GM19468 (cell line): ENCODE data around the gene CTPS2.
"Not testable (repeated sequence)": the region's sequence is repeated elsewhere in the genome, so short reads cannot be mapped to it uniquely, and the experiment has no call there.

Experiments used
- ATAC-seq: cut with Tn5 transposase; IDR thresholded peaks from one replicate; pipeline ENCODE4 v1.9.1; 2021; ENCODE audit warnings: mild to moderate bottlenecking, moderate library complexity, moderate number of reproducible peaks; ENCODE audit not compliant: unreplicated experiment; ENCODE audit errors: extremely low read depth

CTPS2 gene

DNA sequence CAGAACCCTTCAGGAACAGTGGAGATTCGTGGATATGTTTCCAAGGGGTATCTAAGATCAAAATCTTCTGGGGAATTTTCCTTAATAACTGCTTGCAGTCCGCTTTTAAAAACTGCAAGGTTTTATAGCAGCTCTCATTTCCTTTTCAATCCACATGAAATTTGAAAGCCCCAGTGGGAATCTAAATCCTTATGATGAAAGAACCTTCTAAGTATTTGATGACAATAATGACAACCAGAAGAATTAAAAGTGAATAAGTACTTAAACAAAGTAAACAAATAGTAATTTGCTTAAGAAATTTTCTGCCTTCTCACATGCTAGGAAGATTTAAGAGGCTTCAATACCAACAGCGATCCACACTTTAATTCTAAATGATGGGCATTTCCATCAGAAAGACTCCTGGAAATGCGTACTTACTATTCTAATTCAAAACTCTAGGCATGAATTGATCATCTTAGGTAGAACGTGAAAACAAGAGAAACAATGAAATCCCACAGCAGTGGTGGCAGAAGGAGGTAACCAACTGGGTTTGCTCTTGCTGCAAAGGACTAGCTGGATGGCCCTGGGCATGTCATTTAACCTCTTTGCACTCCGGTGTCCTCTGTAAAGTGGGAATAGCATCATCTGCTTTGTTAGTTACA is 100.1 kb downstream of the CTPS2 start:
- ATAC-seq = no peak

DNA sequence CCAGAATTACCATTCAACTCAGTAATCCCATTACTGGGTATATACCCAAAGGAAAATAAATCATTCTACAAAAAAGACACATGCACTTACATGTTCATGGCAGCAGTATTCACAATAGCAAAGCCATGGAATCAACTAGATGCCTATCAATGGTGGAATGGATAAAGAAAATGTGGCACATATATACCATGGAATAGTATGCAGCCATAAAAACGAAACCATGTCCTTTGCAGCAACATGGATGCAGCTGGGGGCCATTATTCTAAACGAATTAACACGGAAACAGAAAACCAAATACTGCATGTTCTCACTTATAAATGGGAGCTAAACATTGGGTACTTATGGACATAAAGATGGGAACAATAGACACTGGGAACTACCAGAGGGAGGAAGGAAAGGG is 101.8 kb downstream of the CTPS2 start:
- ATAC-seq = not testable (repeated sequence)

DNA sequence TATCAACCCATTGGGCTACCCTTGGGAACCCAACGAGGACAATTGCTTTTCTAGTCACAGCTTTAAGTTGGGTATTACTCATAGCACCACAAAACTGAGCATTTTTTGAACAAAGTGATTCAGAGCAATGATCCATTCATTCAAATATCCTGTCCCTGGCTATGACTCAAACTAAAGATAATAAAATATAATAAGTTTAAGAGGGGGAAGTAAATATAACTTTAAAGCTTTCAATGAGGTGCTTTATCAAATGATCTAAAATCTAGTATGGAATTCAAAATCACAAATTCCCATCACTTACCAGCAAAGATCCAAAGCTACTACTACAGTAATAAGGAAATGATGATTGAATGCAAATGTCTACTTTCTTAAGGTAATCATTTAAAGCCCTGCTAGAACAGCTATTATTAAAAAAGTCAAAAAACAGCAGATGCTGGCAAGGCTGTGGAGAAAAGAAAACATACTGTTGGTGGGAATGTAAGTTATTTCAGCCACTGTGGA is 102.3 kb downstream of the CTPS2 start:
- no peak for ATAC-seq

DNA sequence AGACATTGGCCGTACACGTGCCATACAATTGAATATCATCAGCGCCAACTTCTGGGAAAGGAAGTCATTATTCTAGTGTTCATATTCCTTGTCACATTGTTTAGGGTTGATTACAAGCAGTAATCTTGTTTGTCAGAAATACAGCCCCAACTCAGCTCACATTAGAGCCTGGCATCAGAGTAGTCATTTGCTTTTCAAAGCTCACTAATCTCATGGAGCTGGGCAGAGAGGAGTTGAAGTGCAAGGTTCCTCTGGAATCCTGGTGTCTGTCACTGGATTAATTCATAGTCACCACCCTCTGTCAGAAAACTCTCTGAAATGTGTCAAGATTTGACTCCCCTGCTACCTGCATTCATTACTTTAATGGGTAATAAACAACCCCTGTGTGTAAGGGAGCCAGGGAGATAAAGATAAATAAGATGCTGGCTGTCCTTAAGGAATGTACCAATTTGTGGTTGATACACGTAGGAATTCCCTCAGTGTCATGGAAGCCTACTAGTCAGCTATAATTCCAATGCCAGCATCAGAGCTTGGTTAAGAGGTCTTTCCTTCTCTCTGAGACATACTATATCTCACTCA is 106.2 kb downstream of the CTPS2 start:
- no peak for ATAC-seq

DNA sequence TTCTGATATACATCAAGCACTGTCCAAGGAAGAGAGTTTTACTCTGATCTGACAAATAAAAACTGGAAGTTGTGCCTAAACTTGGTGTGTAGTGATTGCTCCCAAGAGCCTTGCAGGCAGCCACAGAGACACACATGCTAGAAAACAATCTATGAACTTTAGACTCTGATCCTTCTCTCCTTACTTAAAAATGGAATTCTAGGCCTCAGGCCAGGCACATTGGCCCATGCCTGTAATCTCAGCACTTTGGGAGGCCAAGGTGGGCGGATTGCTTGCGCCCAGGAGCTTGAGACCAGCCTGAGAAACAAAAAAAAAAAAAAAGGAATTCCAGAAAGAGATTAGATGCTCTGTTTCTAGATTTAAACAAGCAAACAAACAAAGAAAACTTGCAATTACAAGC is 108.1 kb downstream of the CTPS2 start:
- no peak for ATAC-seq

DNA sequence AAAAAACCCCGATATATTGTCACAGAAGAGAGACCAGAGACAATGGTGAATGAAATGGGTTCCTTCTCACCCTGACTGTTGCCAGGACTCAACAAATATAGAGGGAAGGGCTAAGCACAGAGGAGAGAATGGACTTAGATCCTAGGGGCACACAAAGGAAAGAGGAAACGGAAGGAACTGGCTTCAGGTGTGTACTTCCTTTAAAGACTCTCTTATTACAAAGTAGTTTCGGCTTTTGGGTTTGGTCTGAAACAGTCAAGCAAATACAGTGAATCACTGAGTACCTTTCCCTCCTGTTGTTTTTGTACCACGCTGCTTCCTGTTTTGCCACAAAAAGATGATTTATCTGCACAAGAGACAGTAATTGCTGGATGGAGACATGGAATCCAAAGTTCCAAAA is 108.6 kb downstream of the CTPS2 start:
- no peak for ATAC-seq

DNA sequence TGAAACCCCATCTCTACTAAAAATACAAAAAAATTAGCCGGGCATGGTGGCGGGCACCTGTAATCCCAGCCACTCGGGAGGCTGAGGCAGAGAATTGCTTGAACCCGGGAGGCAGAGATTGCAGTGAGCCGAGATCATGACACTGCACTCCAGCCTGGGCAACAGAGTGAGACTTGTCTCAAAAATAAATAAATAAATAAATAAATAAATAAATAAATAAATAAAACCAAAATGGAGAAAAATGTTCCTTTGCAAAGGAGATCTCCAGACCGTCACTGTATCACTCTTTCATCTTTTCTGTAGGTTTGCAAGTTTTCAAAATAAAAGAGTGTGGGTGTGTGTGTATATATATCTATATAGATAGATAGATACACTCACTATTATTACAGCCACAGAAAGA is 109.2 kb downstream of the CTPS2 start:
- not testable (repeated sequence) for ATAC-seq

DNA sequence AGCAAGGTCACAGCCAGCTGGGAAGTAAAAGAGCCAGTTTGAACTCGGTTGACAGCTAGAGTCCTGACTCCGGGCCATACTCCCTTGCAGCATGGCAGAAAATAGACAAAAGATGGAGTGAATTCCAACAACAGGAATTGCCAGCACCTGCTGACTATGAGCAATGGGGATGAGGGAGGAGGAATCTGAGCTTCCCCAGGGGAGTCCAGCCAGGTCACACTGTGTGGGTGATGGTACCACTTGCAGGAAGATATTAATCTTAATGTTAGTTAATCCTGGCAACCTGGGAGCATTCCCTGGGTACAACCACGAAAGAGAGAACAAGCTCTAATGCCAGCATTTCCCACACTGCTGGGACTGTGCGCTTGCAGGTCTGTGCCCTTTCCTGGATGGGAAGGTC is 110.6 kb downstream of the CTPS2 start:
- no peak for ATAC-seq

- ATAC-seq = no peak
These were observed 118.0 kb downstream of the CTPS2 start for GRCh38 chrX:16594490-16594889.

GRCh38 chrX:16593801-16594200 is 118.7 kb downstream of the CTPS2 start:
- no peak for ATAC-seq

DNA sequence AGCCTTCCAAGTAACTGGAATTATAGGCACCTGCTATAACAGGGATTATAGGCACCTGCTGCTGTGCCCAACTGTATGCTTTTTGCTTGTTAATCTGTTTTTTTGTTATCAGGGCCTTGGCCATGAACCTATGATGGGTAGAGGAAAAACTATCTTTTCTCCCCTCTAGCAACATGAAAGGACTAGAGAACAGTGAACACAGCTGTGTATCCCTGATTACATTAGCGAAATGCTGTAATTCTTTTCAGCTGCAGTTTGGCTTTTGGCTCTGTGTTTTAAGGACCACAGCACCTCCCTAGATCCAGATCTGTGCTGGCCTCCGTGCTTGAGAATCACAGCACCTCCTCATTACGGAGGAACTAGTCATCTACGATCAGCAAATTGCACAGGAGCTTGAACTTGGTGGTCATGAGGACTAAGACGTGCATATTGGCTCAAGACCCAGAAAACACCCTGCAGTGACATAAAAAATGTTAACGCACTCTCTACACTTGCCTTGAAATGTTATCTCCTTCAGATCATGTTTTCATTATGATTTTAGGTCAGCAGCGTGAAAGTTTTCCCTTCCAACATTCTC is 120.2 kb downstream of the CTPS2 start:
- ATAC-seq = no peak

GRCh38 chrX:16589826-16590225 is 122.6 kb downstream of the CTPS2 start:
- ATAC-seq = no peak

- ATAC-seq = no peak
These were observed 123.3 kb downstream of the CTPS2 start for GRCh38 chrX:16589211-16589610.

GRCh38 chrX:16588266-16588665 is 124.2 kb downstream of the CTPS2 start:
- ATAC-seq = no peak

- no peak for ATAC-seq
These were observed 124.6 kb downstream of the CTPS2 start for GRCh38 chrX:16587836-16588235.

GRCh38 chrX:16586377-16587112 is 125.9 kb downstream of the CTPS2 start:
- ATAC-seq = no peak

DNA sequence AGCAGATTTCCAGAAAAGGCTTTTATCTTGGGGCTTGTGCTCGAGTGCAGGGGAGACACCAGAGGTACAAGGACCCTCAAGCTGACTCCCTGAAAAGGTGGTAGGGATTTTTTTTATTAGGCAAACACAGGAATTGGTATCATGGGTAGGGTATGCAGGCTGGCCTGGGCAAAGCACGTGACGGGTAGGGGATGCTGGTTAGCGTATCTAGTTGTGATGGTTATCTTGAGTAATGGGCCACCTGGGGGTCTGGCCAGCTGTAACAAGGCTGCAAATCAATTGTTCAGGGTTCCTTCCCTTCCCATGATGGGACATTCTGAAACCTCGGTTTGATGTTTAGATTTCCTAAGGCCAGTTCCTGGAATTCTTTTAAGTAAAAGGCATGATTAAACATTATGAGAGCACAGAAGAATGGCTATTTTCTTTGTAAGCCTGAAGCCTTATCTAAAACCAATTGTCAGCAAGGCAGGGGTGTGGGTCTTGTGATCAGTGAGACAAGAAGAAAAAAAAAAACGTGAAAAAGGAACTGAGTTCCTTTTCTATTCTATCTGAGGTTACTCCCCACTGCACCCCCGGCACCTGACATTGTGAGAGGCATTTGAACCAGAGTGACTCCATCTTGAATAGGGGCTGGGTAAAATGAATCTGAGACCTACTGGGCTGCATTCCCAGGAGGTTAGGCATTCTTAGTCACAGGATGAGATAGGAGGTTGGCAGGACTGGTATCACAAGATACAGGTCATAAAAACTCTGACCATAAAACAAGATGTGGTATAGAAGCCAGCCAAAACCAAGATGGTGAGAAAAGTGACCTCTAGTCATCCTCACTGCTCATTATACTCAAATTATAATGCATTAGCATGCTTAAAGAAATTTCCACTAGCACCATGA is 126.7 kb downstream of the CTPS2 start:
- ATAC-seq = no peak

GRCh38 chrX:16580004-16580797 is 132.3 kb downstream of the CTPS2 start:
- ATAC-seq = not testable (repeated sequence)

DNA sequence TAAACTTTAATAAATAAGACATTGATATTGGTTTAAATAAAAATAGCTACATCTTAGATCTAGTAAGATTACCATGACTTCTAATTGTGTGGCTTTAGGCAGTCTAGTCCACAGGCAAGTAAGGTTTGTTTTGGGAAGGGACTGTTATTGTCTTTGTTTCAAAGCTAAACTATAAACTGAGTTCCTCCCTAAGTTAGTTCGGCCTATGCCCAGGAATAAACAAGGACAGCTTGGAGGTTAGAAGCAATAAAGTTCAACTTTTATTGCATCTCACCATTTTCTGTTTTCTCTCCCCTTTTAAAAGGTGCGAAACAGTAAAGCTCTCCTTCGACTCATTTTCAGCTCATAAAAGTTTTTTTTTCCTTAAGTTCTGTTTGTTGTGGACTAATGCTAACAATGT is 133.0 kb downstream of the CTPS2 start:
- ATAC-seq = no peak
